Astrocyte (in vitro differentiated cells and primary cell): ENCODE results near the gene TMEM233. TPM values are rescaled to one million over a fixed set of nuclear protein-coding genes. Genes with fewer than 3 reads are reported as not detected.

Source experiments
- DNase-seq: peaks from one replicate; pipeline ENCODE4 v3.0.0-alpha.2; 2010; ENCODE audit warnings: low read depth
- FAIRE-seq: peaks from 2 replicates; lab custom pipeline; 2011; peaks lifted over from hg19 to GRCh38; lab: Jason Lieb, UNC
- H2AFZ ChIP-seq: 2 replicates; pipeline ENCODE4 v1.6.0; 2012; ENCODE audit warnings: low read depth, low read length, inconsistent platforms
- H3K27ac ChIP-seq: 2 replicates; pipeline ENCODE4 v1.5.1; 2011; ENCODE audit warnings: low read depth, low read length, inconsistent platforms
- H3K27me3 ChIP-seq: 2 replicates; pipeline ENCODE4 v1.6.0; 2011; ENCODE audit warnings: low read length, inconsistent platforms; ENCODE audit not compliant: insufficient read depth
- H3K36me3 ChIP-seq: 2 replicates; pipeline ENCODE4 v1.5.1; 2011; ENCODE audit warnings: low read length, inconsistent platforms; ENCODE audit not compliant: insufficient read depth
- H3K4me1 ChIP-seq: 2 replicates; pipeline ENCODE4 v1.5.1; 2011; ENCODE audit warnings: low read length, inconsistent platforms; ENCODE audit not compliant: insufficient read depth
- H3K4me2 ChIP-seq: 2 replicates; pipeline ENCODE4 v1.6.0; 2012; ENCODE audit warnings: low read length, inconsistent platforms
- H3K4me3 ChIP-seq: 2 replicates; pipeline ENCODE4 v1.5.1; 2011; ENCODE audit warnings: low read depth, mild to moderate bottlenecking, low read length, inconsistent platforms; ENCODE audit not compliant: insufficient read depth
- H3K79me2 ChIP-seq: 2 replicates; pipeline ENCODE4 v1.6.0; 2012; ENCODE audit warnings: mild to moderate bottlenecking, low read length, inconsistent platforms; ENCODE audit not compliant: insufficient read depth
- H3K9ac ChIP-seq: 2 replicates; pipeline ENCODE4 v1.6.0; 2012; ENCODE audit warnings: mild to moderate bottlenecking, low read length, inconsistent platforms
- H3K9me3 ChIP-seq: 2 replicates; pipeline ENCODE4 v1.5.1; 2012; ENCODE audit warnings: low read depth, mild to moderate bottlenecking, low read length, inconsistent platforms; ENCODE audit not compliant: insufficient read depth
- H4K20me1 ChIP-seq: 2 replicates; pipeline ENCODE4 v1.6.0; 2012; ENCODE audit warnings: low read length, inconsistent platforms; ENCODE audit not compliant: insufficient read depth
- H3K27ac Mint-ChIP-seq: one replicate; pipeline ENCODE4 v1.8.0; 2021; ENCODE audit warnings: mild to moderate bottlenecking, mixed read lengths; ENCODE audit not compliant: unreplicated experiment
- H3K27me3 Mint-ChIP-seq: one replicate; pipeline ENCODE4 v1.8.0; 2021; ENCODE audit warnings: low read depth, mixed read lengths; ENCODE audit not compliant: unreplicated experiment
- H3K36me3 Mint-ChIP-seq: one replicate; pipeline ENCODE4 v1.8.0; 2021; ENCODE audit warnings: low read depth, mixed read lengths; ENCODE audit not compliant: unreplicated experiment
- H3K4me1 Mint-ChIP-seq: one replicate; pipeline ENCODE4 v1.8.0; 2021; ENCODE audit warnings: low read depth, mixed read lengths; ENCODE audit not compliant: unreplicated experiment
- H3K4me3 Mint-ChIP-seq: one replicate; pipeline ENCODE4 v1.8.0; 2021; ENCODE audit warnings: mild to moderate bottlenecking, moderate library complexity, mixed read lengths; ENCODE audit not compliant: unreplicated experiment
- H3K9me3 Mint-ChIP-seq: one replicate; pipeline ENCODE4 v1.8.0; 2021; ENCODE audit warnings: mild to moderate bottlenecking, mixed read lengths; ENCODE audit not compliant: unreplicated experiment
- EZH2 ChIP-seq: IDR thresholded peaks from 2 replicates; pipeline ENCODE4 v1.6.1; 2012; ENCODE audit warnings: mild to moderate bottlenecking, low read length, inconsistent platforms; ENCODE audit not compliant: insufficient read depth
- total RNA-seq: library from RNA; stranded (reverse); gene quantifications from 2 replicates; pipeline ENCODE4 v1.2.1, GENCODE V29; 2021
- TF ChIP-seq, protein P1 (sequence below): IDR thresholded peaks from 2 replicates; pipeline ENCODE4 v1.5.1; 2011; ENCODE audit warnings: low read depth, mild to moderate bottlenecking, inconsistent platforms, low read length, moderate library complexity; ENCODE audit not compliant: insufficient read depth

TMEM233 gene
- total RNA-seq, 1 donor from 2014 or later = not detected

DNA sequence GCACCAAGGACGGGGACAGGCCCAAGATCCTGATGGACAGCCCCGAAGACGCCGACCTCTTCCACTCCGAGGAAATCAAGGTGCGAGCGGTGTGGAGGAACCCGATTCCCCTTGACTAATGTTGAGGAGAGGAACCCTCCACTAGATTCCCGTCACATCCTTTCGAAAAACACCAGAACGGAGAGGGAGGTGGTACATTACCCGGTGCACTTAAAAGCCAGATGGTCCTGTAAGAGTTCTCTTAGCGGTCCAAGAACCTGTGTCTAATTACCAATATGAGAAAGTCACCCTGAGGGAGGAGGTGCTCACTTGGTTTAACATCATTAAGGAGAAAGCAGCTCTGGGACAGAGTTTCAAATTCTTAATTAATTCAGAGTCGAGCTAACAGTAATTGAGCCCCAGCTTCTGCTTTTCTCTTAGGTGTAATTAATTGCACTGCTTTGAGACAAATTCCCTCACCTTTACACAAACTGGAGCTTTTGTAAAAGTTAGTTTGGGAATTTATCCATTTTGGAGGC lies 74.8 kb downstream of the TMEM233 start:
- TF ChIP-seq, protein P1, sequence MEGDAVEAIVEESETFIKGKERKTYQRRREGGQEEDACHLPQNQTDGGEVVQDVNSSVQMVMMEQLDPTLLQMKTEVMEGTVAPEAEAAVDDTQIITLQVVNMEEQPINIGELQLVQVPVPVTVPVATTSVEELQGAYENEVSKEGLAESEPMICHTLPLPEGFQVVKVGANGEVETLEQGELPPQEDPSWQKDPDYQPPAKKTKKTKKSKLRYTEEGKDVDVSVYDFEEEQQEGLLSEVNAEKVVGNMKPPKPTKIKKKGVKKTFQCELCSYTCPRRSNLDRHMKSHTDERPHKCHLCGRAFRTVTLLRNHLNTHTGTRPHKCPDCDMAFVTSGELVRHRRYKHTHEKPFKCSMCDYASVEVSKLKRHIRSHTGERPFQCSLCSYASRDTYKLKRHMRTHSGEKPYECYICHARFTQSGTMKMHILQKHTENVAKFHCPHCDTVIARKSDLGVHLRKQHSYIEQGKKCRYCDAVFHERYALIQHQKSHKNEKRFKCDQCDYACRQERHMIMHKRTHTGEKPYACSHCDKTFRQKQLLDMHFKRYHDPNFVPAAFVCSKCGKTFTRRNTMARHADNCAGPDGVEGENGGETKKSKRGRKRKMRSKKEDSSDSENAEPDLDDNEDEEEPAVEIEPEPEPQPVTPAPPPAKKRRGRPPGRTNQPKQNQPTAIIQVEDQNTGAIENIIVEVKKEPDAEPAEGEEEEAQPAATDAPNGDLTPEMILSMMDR = no peak
- no peak for TF ChIP-seq EZH2
- FAIRE-seq (no peak), DNase-seq (peak; percentile 8)
- H3K4me1 ChIP-seq = peaks cover 5% of the 10 kb centered on the region
- peak overlapping the region; percentile 89 for H3K4me2 ChIP-seq
- H2AFZ ChIP-seq = peak overlapping the region; percentile 97
- Mint-ChIP-seq H3K27ac (peak overlapping the region; percentile 89), H3K27me3 (no peaks in the 10 kb centered on the region), H3K4me3 (peak overlapping the region; percentile 97), H3K36me3 (no peaks in the 10 kb centered on the region), H3K4me1 (peaks cover 5% of the 10 kb centered on the region), H3K9me3 (no peaks in the 10 kb centered on the region)
- no peaks in the 10 kb centered on the region for H3K27me3 ChIP-seq
- H3K79me2 ChIP-seq = peaks cover 30% of the 10 kb centered on the region
- no peaks in the 10 kb centered on the region for H3K9me3 ChIP-seq
- peaks cover 6% of the 10 kb centered on the region for H4K20me1 ChIP-seq
- peak overlapping the region; percentile 95 for H3K9ac ChIP-seq
- peaks cover 12% of the 10 kb centered on the region for H3K36me3 ChIP-seq
- peak overlapping the region; percentile 76 for H3K27ac ChIP-seq
- H3K4me3 ChIP-seq = peak overlapping the region; percentile 95

DNA sequence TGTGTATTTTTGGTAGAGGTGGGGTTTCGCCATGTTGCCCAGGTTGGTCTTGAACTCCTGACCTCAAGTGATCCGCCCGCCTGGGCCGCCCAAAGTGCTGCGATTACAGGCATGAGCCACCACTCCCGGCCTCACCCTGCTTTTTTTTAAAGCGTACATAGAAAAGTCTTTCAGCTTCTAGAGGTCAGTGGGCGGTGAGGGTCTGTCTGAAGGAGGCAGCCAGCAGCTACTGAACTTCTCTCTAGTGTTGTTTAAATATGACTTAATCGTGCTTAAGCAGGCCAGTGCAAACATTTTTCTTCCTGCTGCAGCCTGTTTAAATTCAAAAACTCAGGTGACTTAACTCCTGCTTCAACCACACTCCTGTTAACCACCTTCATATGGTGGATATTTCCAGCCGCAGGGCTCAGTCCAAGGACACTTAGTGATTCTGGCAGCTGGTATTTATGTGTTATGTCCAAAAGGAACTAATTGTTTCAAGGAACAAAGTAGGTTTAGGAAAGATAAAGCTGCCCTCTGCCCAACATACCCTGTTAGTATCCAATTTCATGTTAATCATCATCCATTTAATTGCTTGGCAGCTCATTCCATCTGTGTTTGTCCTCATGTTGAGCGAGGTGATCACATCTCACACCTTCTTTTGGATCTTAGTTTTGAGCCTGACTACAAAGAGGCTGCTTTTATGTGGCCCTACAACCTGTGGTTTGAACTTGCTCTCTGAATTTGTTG lies 76.3 kb downstream of the TMEM233 start:
- H3K27ac ChIP-seq = no peak overlapping the region
- peak overlapping the region; percentile 4 for H3K4me2 ChIP-seq
- TF ChIP-seq, protein P1 = no peak
- TF ChIP-seq EZH2 = no peak
- peaks cover 17% of the 10 kb centered on the region for H4K20me1 ChIP-seq
- H3K9ac ChIP-seq = peak overlapping the region; percentile 1
- DNase-seq (no peak), FAIRE-seq (no peak)
- no peak overlapping the region for H3K27ac Mint-ChIP-seq
- H3K79me2 ChIP-seq = peaks cover 30% of the 10 kb centered on the region
- H3K9me3 ChIP-seq = no peaks in the 10 kb centered on the region
- H2AFZ ChIP-seq = no peak overlapping the region
- peaks cover 5% of the 10 kb centered on the region for H3K4me1 Mint-ChIP-seq
- peaks cover 24% of the 10 kb centered on the region for H3K36me3 ChIP-seq
- peaks cover 4% of the 10 kb centered on the region for H3K36me3 Mint-ChIP-seq
- H3K4me3 Mint-ChIP-seq = peak overlapping the region; percentile 57
- no peaks in the 10 kb centered on the region for H3K27me3 Mint-ChIP-seq
- H3K4me3 ChIP-seq = no peak overlapping the region
- peaks cover 5% of the 10 kb centered on the region for H3K4me1 ChIP-seq
- no peaks in the 10 kb centered on the region for H3K27me3 ChIP-seq
- H3K9me3 Mint-ChIP-seq = no peaks in the 10 kb centered on the region

DNA sequence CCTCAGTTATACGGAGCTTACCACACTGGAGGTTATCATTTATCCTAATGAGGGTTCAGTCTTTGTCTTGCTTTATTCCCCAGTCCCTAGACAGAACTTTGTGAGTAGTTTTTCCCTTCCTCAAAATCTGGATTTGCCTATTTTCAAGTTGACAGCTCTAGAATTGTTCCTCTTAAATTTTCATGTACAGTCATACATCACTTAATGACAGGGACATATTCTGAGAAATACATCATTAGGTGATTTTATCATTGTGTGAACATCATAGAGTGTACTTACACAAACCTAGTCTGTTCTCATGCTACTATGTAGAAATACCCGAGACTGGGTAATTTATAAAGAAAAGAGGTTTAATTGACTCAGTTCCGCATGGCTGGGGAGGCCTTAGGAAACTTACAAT lies 77.5 kb downstream of the TMEM233 start:
- Histone ChIP-seq H3K4me2 (no peak overlapping the region), H3K4me3 (no peak overlapping the region), H3K27ac (no peak overlapping the region), H3K36me3 (peaks cover 35% of the 10 kb centered on the region), H2AFZ (no peak overlapping the region), H3K9me3 (no peaks in the 10 kb centered on the region), H3K9ac (no peak overlapping the region), H3K4me1 (peaks cover 5% of the 10 kb centered on the region), H3K27me3 (no peaks in the 10 kb centered on the region), H4K20me1 (peaks cover 17% of the 10 kb centered on the region), H3K79me2 (peaks cover 30% of the 10 kb centered on the region)
- Mint-ChIP-seq H3K4me3 (no peak overlapping the region), H3K27ac (no peak overlapping the region), H3K27me3 (no peaks in the 10 kb centered on the region), H3K9me3 (no peaks in the 10 kb centered on the region), H3K36me3 (peaks cover 7% of the 10 kb centered on the region), H3K4me1 (peaks cover 5% of the 10 kb centered on the region)
- FAIRE-seq (no peak), DNase-seq (no peak)
- TF ChIP-seq, protein P1 = no peak
